ENCODE measurements around the gene HBB.

Gene HBB

GRCh38 chr11:5198285-5198684, 28.6 kb downstream of the HBB start:
- no peaks in the 10 kb centered on the region for H3K36me3 ChIP-seq
- no peaks in the 10 kb centered on the region for H4K20me1 ChIP-seq
- no peak overlapping the region for H3K27ac ChIP-seq
- H3K9ac ChIP-seq = no peak overlapping the region
- no peaks in the 10 kb centered on the region for H3K27me3 ChIP-seq
- H3K4me1 ChIP-seq = no peaks in the 10 kb centered on the region
- H3K4me2 ChIP-seq = no peak overlapping the region
- H3K4me3 ChIP-seq = no peak overlapping the region
- H3K9me3 ChIP-seq = peaks cover 4% of the 10 kb centered on the region; the same call in 1 of the 2 replicates
- TF ChIP-seq Cebpa-rat (IDR thresholded peaks at IDR 0.05) = no peak

- H3K27ac ChIP-seq = no peak overlapping the region
- H3K4me3 ChIP-seq = no peak overlapping the region
- H3K36me3 ChIP-seq = no peaks in the 10 kb centered on the region
- no peaks in the 10 kb centered on the region for H3K27me3 ChIP-seq
- H3K9me3 ChIP-seq = peaks cover 4% of the 10 kb centered on the region; the same call in 1 of the 2 replicates
- H4K20me1 ChIP-seq = no peaks in the 10 kb centered on the region
- no peak for TF ChIP-seq Cebpa-rat (IDR thresholded peaks at IDR 0.05)
- no peaks in the 10 kb centered on the region for H3K4me1 ChIP-seq
- H3K9ac ChIP-seq = no peak overlapping the region
- H3K4me2 ChIP-seq = no peak overlapping the region
Measured at GRCh38 chr11:5197536-5197935, 29.3 kb downstream of the HBB start.

- H3K36me3 ChIP-seq = no peaks in the 10 kb centered on the region
- H3K4me1 ChIP-seq = no peaks in the 10 kb centered on the region
- no peak overlapping the region for H3K27ac ChIP-seq
- H3K4me2 ChIP-seq = no peak overlapping the region
- TF ChIP-seq Cebpa-rat (IDR thresholded peaks at IDR 0.05) = no peak
- no peak overlapping the region for H3K4me3 ChIP-seq
- H3K9me3 ChIP-seq = peaks cover 4% of the 10 kb centered on the region; the same call in 1 of the 2 replicates
- no peaks in the 10 kb centered on the region for H4K20me1 ChIP-seq
- no peak overlapping the region for H3K9ac ChIP-seq
- H3K27me3 ChIP-seq = no peaks in the 10 kb centered on the region
Measured at GRCh38 chr11:5196731-5197130, 30.1 kb downstream of the HBB start.

GRCh38 chr11:5196067-5196466, 30.8 kb downstream of the HBB start:
- H4K20me1 ChIP-seq = no peaks in the 10 kb centered on the region
- no peak overlapping the region for H3K9ac ChIP-seq
- H3K9me3 ChIP-seq = peaks cover 4% of the 10 kb centered on the region; the same call in 1 of the 2 replicates
- H3K27me3 ChIP-seq = no peaks in the 10 kb centered on the region
- H3K27ac ChIP-seq = no peak overlapping the region
- no peak for TF ChIP-seq Cebpa-rat (IDR thresholded peaks at IDR 0.05)
- no peaks in the 10 kb centered on the region for H3K4me1 ChIP-seq
- H3K4me2 ChIP-seq = no peak overlapping the region
- H3K4me3 ChIP-seq = no peak overlapping the region
- no peaks in the 10 kb centered on the region for H3K36me3 ChIP-seq

DNA sequence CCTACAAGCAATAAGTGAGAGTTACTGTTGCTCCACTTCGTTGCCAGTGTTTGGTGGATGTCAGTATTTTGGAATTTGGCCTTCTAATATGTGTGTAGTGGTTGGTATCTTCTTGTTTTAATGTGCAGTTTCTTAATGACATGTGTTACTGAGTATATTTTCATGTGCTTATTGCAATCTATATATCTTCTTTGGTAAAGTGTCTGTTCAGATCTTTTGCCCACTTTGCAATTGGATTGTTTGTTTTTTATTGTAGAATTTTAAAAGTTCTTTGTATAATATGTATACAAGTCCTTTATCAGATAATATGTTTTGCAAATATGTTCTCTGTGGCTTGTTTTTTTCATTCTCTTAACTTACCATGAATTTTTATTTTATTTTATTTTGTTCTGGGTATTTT, 34.1 kb downstream of the HBB start:
- Histone ChIP-seq H3K9me3 (peaks cover 13% of the 10 kb centered on the region), H3K9ac (no peak overlapping the region), H3K4me2 (no peak overlapping the region), H3K27ac (no peak overlapping the region), H4K20me1 (no peaks in the 10 kb centered on the region), H3K36me3 (no peaks in the 10 kb centered on the region), H3K27me3 (no peaks in the 10 kb centered on the region), H3K4me3 (no peak overlapping the region), H3K4me1 (no peaks in the 10 kb centered on the region)
- no peak for TF ChIP-seq Cebpa-rat (IDR thresholded peaks at IDR 0.05)

GRCh38 chr11:5188201-5188600, 38.7 kb downstream of the HBB start:
- Histone ChIP-seq H3K4me1 (no peaks in the 10 kb centered on the region), H3K9ac (no peak overlapping the region), H4K20me1 (no peaks in the 10 kb centered on the region), H3K36me3 (no peaks in the 10 kb centered on the region), H3K4me3 (no peak overlapping the region), H3K27ac (no peak overlapping the region), H3K4me2 (no peak overlapping the region), H3K27me3 (no peaks in the 10 kb centered on the region), H3K9me3 (peaks cover 9% of the 10 kb centered on the region)
- no peak for TF ChIP-seq Cebpa-rat (IDR thresholded peaks at IDR 0.05)

DNA sequence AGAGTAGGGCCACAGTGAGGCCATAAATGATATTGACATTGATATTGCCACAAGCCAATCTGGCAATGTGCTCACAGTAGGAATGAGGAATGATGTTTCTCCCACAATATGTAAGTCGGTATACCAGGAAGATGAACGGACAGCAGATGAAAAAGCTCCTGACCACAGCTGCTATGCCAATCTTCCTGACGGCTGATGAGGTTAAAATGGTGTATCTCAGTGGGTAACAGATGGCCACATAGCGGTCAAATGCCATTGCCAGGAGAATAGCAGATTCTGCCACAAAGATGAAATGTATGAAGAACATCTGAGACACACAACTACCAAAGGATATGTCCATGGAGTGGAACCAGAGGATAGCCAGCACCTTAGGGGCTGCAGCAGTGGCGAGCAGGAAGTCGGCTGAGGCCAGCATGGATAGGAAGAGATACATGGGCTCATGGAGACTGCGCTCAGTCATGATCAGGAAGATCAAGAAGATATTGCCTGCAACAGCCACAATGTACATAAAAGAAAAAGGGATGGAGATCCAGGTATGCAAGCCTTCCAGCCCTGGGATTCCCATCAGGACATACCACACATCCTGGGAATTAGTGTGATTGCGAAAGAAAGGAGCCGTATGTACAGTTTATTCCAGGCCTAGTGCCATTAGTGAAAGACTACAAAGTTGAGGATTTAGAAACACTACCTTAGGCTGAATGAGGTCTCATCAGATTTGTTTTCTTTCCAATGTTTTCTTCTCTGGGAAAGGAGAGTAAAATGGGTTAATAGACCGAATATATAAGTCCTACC, 48.6 kb downstream of the HBB start:
- TF ChIP-seq Cebpa-rat (IDR thresholded peaks at IDR 0.05) = 0 out of 2 replicates have a peak, but pooled peaks have one; percentile 22
- H3K9ac ChIP-seq = no peak overlapping the region
- no peaks in the 10 kb centered on the region for H3K4me1 ChIP-seq
- H3K27ac ChIP-seq = no peak overlapping the region
- H4K20me1 ChIP-seq = no peaks in the 10 kb centered on the region
- no peak overlapping the region for H3K4me2 ChIP-seq
- no peak overlapping the region for H3K4me3 ChIP-seq
- no peaks in the 10 kb centered on the region for H3K27me3 ChIP-seq
- no peaks in the 10 kb centered on the region for H3K36me3 ChIP-seq
- H3K9me3 ChIP-seq = no peaks in the 10 kb centered on the region

Data from BLaER1 (cell line).